Left lung (tissue), 10 donors: ENCODE measurements around the gene RPS18. TPM values are rescaled to one million over a fixed set of nuclear protein-coding genes. Genes with fewer than 3 reads are reported as not detected.

ENCODE experiments used
- ATAC-seq: fragments of 200-7000 bp; cut with Tn5 transposase; one replicate; pipeline ENCODE4 v1.9.1; 2020; ENCODE audit warnings: moderate library complexity
- DNase-seq, 4 donors: peaks; one replicate each; pipeline ENCODE4 v3.0.0-alpha.2; 2013 to 2020
- H3K27ac ChIP-seq, 2 donors: fragments of 200-600 bp; sonication (generic) in 1 of 2; one replicate each; pipeline versions ENCODE4 v1.5.0 to v1.8.0; 2020 to 2021
- H3K27me3 ChIP-seq, 2 donors: fragments of 200-600 bp; sonication (generic) in 1 of 2; one replicate each; pipeline versions ENCODE4 v1.5.0 to v1.8.0; 2020 to 2021
- H3K36me3 ChIP-seq, 2 donors: fragments of 200-600 bp; sonication (generic) in 1 of 2; one replicate each; pipeline versions ENCODE4 v1.5.0 to v1.8.0; 2020 to 2021
- H3K4me1 ChIP-seq, 2 donors: fragments of 200-600 bp; one replicate each; pipeline ENCODE4 v1.8.0; 2021
- H3K4me3 ChIP-seq, 2 donors: fragments of 200-600 bp; sonication (generic) in 1 of 2; one replicate each; pipeline versions ENCODE4 v1.5.0 to v1.8.0; 2020 to 2021; ENCODE audit warnings: mild to moderate bottlenecking in 1 of 2
- H3K9me3 ChIP-seq, 2 donors: fragments of 200-600 bp; sonication (generic) in 1 of 2; one replicate each; pipeline versions ENCODE4 v1.5.0 to v1.8.0; 2020 to 2021
- CTCF ChIP-seq, 2 donors: fragments of 200-600 bp; sonication (generic) in 1 of 2; IDR thresholded peaks; one replicate each; pipeline versions ENCODE4 v1.5.0 to v1.8.0; 2021; ENCODE audit warnings: antibody characterized with exemption in 2 of 2
- intact Hi-C, 2 donors: fragments of 100-400 bp; cut with DNase I; formaldehyde crosslinking; loops; one replicate each; pipeline versions ENCODE4 v1.11.2 to v1.14.2; 2022
- microRNA-seq, 2 donors: library from miRNA; unstranded; fragments of <30 nt; microRNA quantifications; one replicate each; pipeline ENCODE4, GENCODE V29; 2019
- polyA plus RNA-seq, 6 donors: library from polyadenylated mRNA; unstranded; fragments of 120-200 nt; gene quantifications; one replicate each; pipeline ENCODE4 v1.2.1, GENCODE V29; 2013; ENCODE audit not compliant: insufficient read length in 6 of 6
- total RNA-seq, 2 donors: library from RNA; stranded (reverse); fragmentation: NEBNext Ultra II Directional; extraction: Animal tissue kit (Norgen Biotek cat#: 25700); gene quantifications; one replicate each; pipeline ENCODE4 v1.2.1, GENCODE V29; 2021
- donor health status: DM: no; HTN: yes; CAD: no.
- donor health status: DM: no; HTN: no; CAD: no.

Gene RPS18
- total and polyA plus RNA-seq, 8 donors, result 1,881 to 4,273 (median 3,975) TPM

GRCh38 chr6:33320315-33321181, 48.7 kb downstream of the RPS18 start:
- no peak for TF ChIP-seq CTCF (IDR thresholded peaks at IDR 0.05)
- H3K36me3 ChIP-seq, result peaks cover 0 to 39% of the 10 kb centered on the region in 2 donors
- no peaks in the 10 kb centered on the region for H3K27me3 ChIP-seq
- intact Hi-C loops, result no loop called here
- H3K4me3 ChIP-seq, result peak overlapping the region in 1 of 2 donors; percentile 74
- no peaks in the 10 kb centered on the region for H3K9me3 ChIP-seq
- ATAC-seq (no peak), DNase-seq (peak in 1 of 4 donors; percentile 55)
- peak overlapping the region; percentile 26 to 50 for H3K27ac ChIP-seq
- H3K4me1 ChIP-seq, result peaks cover 28 to 71% of the 10 kb centered on the region in 2 donors

- DNase-seq (no peak), ATAC-seq (no peak)
- Histone ChIP-seq H3K4me3 (peak overlapping the region in 1 of 2 donors; percentile 74), H3K4me1 (peaks cover 28 to 65% of the 10 kb centered on the region in 2 donors), H3K9me3 (no peaks in the 10 kb centered on the region), H3K36me3 (peaks cover 0 to 34% of the 10 kb centered on the region in 2 donors), H3K27me3 (no peaks in the 10 kb centered on the region), H3K27ac (peak overlapping the region in 1 of 2 donors; percentile 87)
- no peak for TF ChIP-seq CTCF (IDR thresholded peaks at IDR 0.05)
- intact Hi-C loops, result no loop called here
These were observed 49.4 kb downstream of the RPS18 start for GRCh38 chr6:33321227-33321626.

DNA sequence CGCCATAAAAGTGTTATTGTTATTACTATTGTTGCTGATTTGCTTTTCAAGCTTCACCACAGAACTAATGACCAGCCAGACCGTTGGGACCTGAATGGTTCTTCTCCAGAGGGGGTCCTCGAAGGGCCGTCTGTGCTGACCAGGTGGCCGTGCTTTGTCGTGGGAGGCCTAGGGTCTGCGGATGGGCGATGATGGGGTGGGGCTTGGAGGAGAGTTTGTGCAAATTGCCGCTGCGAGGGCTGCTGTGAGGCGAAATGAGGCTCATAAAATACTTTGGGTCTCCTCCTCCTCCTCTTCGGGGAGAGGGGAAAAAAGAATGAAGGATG, 51.7 kb downstream of the RPS18 start:
- ATAC-seq (no peak), DNase-seq (no peak)
- no peak for TF ChIP-seq CTCF (IDR thresholded peaks at IDR 0.05)
- peaks cover 0 to 28% of the 10 kb centered on the region in 2 donors for H3K36me3 ChIP-seq
- no peaks in the 10 kb centered on the region for H3K9me3 ChIP-seq
- H3K27me3 ChIP-seq, result no peaks in the 10 kb centered on the region
- H3K4me1 ChIP-seq, result peaks cover 17 to 49% of the 10 kb centered on the region in 2 donors
- H3K27ac ChIP-seq, result peak overlapping the region; percentile 78 to 87
- H3K4me3 ChIP-seq, result peak overlapping the region; percentile 73 to 74
- intact Hi-C loops, result no loop called here

DNA sequence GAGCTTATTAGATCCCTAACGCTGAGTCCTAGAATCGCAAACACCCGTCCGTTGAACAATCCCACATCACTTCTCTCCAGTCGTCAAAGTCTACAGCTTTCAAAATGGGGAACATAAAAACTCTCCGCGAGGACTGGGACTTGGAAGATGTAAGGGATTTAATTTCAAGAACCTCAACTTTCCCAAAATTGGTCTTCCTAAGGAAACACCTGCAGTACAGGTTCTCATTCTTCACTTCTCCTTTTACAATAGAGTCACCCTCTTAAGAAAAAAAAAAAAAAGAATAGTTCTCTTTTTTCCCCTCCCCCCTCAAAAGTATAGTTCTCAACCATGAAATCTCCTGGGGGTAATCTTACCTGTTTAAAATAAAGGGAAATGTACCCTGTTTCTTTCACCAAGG, 52.2 kb downstream of the RPS18 start:
- Histone ChIP-seq H3K4me1 (peaks cover 16 to 43% of the 10 kb centered on the region in 2 donors), H3K36me3 (peaks cover 0 to 23% of the 10 kb centered on the region in 2 donors), H3K4me3 (peak overlapping the region; percentile 73 to 74), H3K27me3 (no peaks in the 10 kb centered on the region), H3K27ac (peak overlapping the region; percentile 78 to 87), H3K9me3 (no peaks in the 10 kb centered on the region)
- no peak for ATAC-seq
- intact Hi-C loops, result no loop called here
- no peak for TF ChIP-seq CTCF (IDR thresholded peaks at IDR 0.05)
- no peak for DNase-seq

Small RNAs within 50 kb of the gene (microRNA-seq; reads per million reads assigned to microRNA genes)
- 0 reads per million in 2 donors for gene MIR6834
- gene MIR6873, result 0 reads per million in 2 donors

Other genes with a start within 250 kb of the RPS18 start
- gene HLA-DPA1, start 198.4 kb upstream of the RPS18 start, total RNA-seq, result 100 to 1,000 TPM; 354 to 476 TPM
- gene HLA-DPA1, start 198.4 kb upstream of the RPS18 start, polyA plus RNA-seq, result 10 to 100 TPM; 14.9 to 46.7 (median 32.0) TPM
- 100 to 1,000 TPM; 206 to 326 TPM for gene HLA-DPB1, start 196.1 kb upstream of the RPS18 start, total RNA-seq
- 10 to 100 TPM; 15.2 to 30.3 (median 24.1) TPM for gene HLA-DPB1, start 196.1 kb upstream of the RPS18 start, polyA plus RNA-seq
- gene COL11A2, start 79.6 kb upstream of the RPS18 start, total RNA-seq, result under 1 TPM; 0.45 to 0.87 TPM
- gene COL11A2, start 79.6 kb upstream of the RPS18 start, polyA plus RNA-seq, result 1 to 10 TPM; 2.6 to 9.5 (median 4.1) TPM
- gene RXRB, start 71.4 kb upstream of the RPS18 start, total RNA-seq, result 10 to 100 TPM; 35.4 to 37.1 TPM
- 10 to 100 TPM; 55.1 to 76.2 (median 62.9) TPM for gene RXRB, start 71.4 kb upstream of the RPS18 start, polyA plus RNA-seq
- gene SLC39A7, start 71.2 kb upstream of the RPS18 start, total RNA-seq, result 100 to 1,000 TPM; 131 to 149 TPM
- gene SLC39A7, start 71.2 kb upstream of the RPS18 start, polyA plus RNA-seq, result 100 to 1,000 TPM in 2 of 6 donors, 10 to 100 TPM in 4; 71.9 to 103 (median 98.8) TPM
- gene HSD17B8, start 67.4 kb upstream of the RPS18 start, total RNA-seq, result 10 to 100 TPM; 13.5 to 14.0 TPM
- gene HSD17B8, start 67.4 kb upstream of the RPS18 start, polyA plus RNA-seq, result 10 to 100 TPM; 15.9 to 27.0 (median 22.4) TPM
- gene RING1, start 63.6 kb upstream of the RPS18 start, total RNA-seq, result 10 to 100 TPM; 37.4 to 41.4 TPM
- gene RING1, start 63.6 kb upstream of the RPS18 start, polyA plus RNA-seq, result 10 to 100 TPM; 53.7 to 70.6 (median 59.9) TPM
- 10 to 100 TPM; 46.2 to 54.2 TPM for gene VPS52, start 199 bp upstream of the RPS18 start, total RNA-seq
- 10 to 100 TPM; 75.7 to 92.5 (median 86.3) TPM for gene VPS52, start 199 bp upstream of the RPS18 start, polyA plus RNA-seq
- 10 to 100 TPM; 12.7 to 12.9 TPM for gene B3GALT4, start 5.0 kb downstream of the RPS18 start, total RNA-seq
- gene B3GALT4, start 5.0 kb downstream of the RPS18 start, polyA plus RNA-seq, result 1 to 10 TPM; 3.5 to 5.0 (median 4.1) TPM
- 10 to 100 TPM; 26.6 to 42.0 TPM for gene WDR46, start 17.2 kb downstream of the RPS18 start, total RNA-seq
- gene WDR46, start 17.2 kb downstream of the RPS18 start, polyA plus RNA-seq, result 10 to 100 TPM; 59.7 to 89.8 (median 65.8) TPM
- gene PFDN6, start 17.5 kb downstream of the RPS18 start, total RNA-seq, result 10 to 100 TPM; 37.7 to 43.0 TPM
- 10 to 100 TPM; 50.4 to 55.3 (median 51.2) TPM for gene PFDN6, start 17.5 kb downstream of the RPS18 start, polyA plus RNA-seq
- gene RGL2, start 26.9 kb downstream of the RPS18 start, total RNA-seq, result 10 to 100 TPM; 83.3 to 94.6 TPM
- gene RGL2, start 26.9 kb downstream of the RPS18 start, polyA plus RNA-seq, result 100 to 1,000 TPM; 133 to 157 (median 140) TPM
- 100 to 1,000 TPM; 227 to 243 TPM for gene TAPBP, start 42.0 kb downstream of the RPS18 start, total RNA-seq
- gene TAPBP, start 42.0 kb downstream of the RPS18 start, polyA plus RNA-seq, result 10 to 100 TPM; 41.5 to 60.2 (median 45.1) TPM
- gene ZBTB22, start 45.7 kb downstream of the RPS18 start, total RNA-seq, result 10 to 100 TPM; 17.3 to 22.6 TPM
- gene ZBTB22, start 45.7 kb downstream of the RPS18 start, polyA plus RNA-seq, result 10 to 100 TPM; 21.8 to 29.3 (median 25.5) TPM
- 10 to 100 TPM; 33.6 to 42.0 TPM for gene DAXX, start 50.9 kb downstream of the RPS18 start, total RNA-seq
- gene DAXX, start 50.9 kb downstream of the RPS18 start, polyA plus RNA-seq, result 10 to 100 TPM; 44.8 to 62.5 (median 54.2) TPM
- gene KIFC1, start 119.7 kb downstream of the RPS18 start, total RNA-seq, result 1 to 10 TPM; 5.8 to 9.9 TPM
- 10 to 100 TPM; 30.7 to 73.6 (median 42.4) TPM for gene KIFC1, start 119.7 kb downstream of the RPS18 start, polyA plus RNA-seq
- 10 to 100 TPM; 43.4 to 45.6 TPM for gene PHF1, start 138.9 kb downstream of the RPS18 start, total RNA-seq
- gene PHF1, start 138.9 kb downstream of the RPS18 start, polyA plus RNA-seq, result 10 to 100 TPM; 64.6 to 91.9 (median 73.5) TPM
- gene CUTA, start 146.0 kb downstream of the RPS18 start, total RNA-seq, result 100 to 1,000 TPM; 144 to 175 TPM
- gene CUTA, start 146.0 kb downstream of the RPS18 start, polyA plus RNA-seq, result 100 to 1,000 TPM; 165 to 189 (median 177) TPM
- gene SYNGAP1, start 148.0 kb downstream of the RPS18 start, total RNA-seq, result 10 to 100 TPM; 18.1 to 18.5 TPM
- gene SYNGAP1, start 148.0 kb downstream of the RPS18 start, polyA plus RNA-seq, result 10 to 100 TPM; 42.8 to 51.2 (median 45.8) TPM
- gene ZBTB9, start 182.5 kb downstream of the RPS18 start, total RNA-seq, result 1 to 10 TPM; 5.8 to 9.8 TPM
- 10 to 100 TPM in 4 of 6 donors, 1 to 10 TPM in 2; 9.4 to 13.6 (median 11.2) TPM for gene ZBTB9, start 182.5 kb downstream of the RPS18 start, polyA plus RNA-seq